ENCODE results near the gene AP3D1. TPM values are rescaled to one million over a fixed set of nuclear protein-coding genes. Genes with fewer than 3 reads are reported as not detected.

The AP3D1 gene
- total and polyA plus RNA-seq, 8 donors = 68.8 to 128 (median 81.9) TPM

- H3K27ac ChIP-seq = no peak overlapping the region
- intact Hi-C loops (cut with DNase I) = no loop called here
- DNase-seq (no peak), ATAC-seq (no peak)
- H3K27me3 ChIP-seq = no peaks in the 10 kb centered on the region
- H3K9me3 ChIP-seq = no peaks in the 10 kb centered on the region
- no peak overlapping the region for H3K4me3 ChIP-seq
- no peak for TF ChIP-seq CTCF (IDR thresholded peaks at IDR 0.05)
- H3K36me3 ChIP-seq = no peaks in the 10 kb centered on the region
- peaks cover 33 to 53% of the 10 kb centered on the region in 2 donors for H3K4me1 ChIP-seq
Observed at GRCh38 chr19:2062770-2063169, 88.6 kb downstream of the AP3D1 start.

GRCh38 chr19:2062389-2062729 lies 89.0 kb downstream of the AP3D1 start:
- Histone ChIP-seq H3K27me3 (no peaks in the 10 kb centered on the region), H3K4me1 (peaks cover 33 to 57% of the 10 kb centered on the region in 2 donors), H3K9me3 (no peaks in the 10 kb centered on the region), H3K27ac (peak overlapping the region; percentile 99 to 100), H3K4me3 (peak overlapping the region in 1 of 2 donors; percentile 74), H3K36me3 (no peaks in the 10 kb centered on the region)
- DNase-seq (no peak), ATAC-seq (no peak)
- intact Hi-C loops (cut with DNase I) = no loop called here
- TF ChIP-seq CTCF (IDR thresholded peaks at IDR 0.05) = no peak

GRCh38 chr19:2061495-2062388 lies 89.6 kb downstream of the AP3D1 start:
- no peaks in the 10 kb centered on the region for H3K27me3 ChIP-seq
- ATAC-seq (peak; percentile 87), DNase-seq (peak; percentile 99)
- H3K4me1 ChIP-seq = peaks cover 33 to 63% of the 10 kb centered on the region in 2 donors
- peak overlapping the region; percentile 46 to 74 for H3K4me3 ChIP-seq
- intact Hi-C loops (cut with DNase I) = no loop called here
- no peaks in the 10 kb centered on the region for H3K9me3 ChIP-seq
- no peaks in the 10 kb centered on the region for H3K36me3 ChIP-seq
- TF ChIP-seq CTCF (IDR thresholded peaks at IDR 0.05) = peak in 1 of 2 donors; percentile 7
- peak overlapping the region; percentile 99 to 100 for H3K27ac ChIP-seq

GRCh38 chr19:2060884-2061494 lies 90.4 kb downstream of the AP3D1 start:
- peak in 2 of 4 donors; percentile 80 to 90 for DNase-seq

More at GRCh38 chr19:2060884-2061494, 90.4 kb downstream of the AP3D1 start:
- TF ChIP-seq CTCF (IDR thresholded peaks at IDR 0.05) = no peak
- intact Hi-C loops (cut with DNase I) = no loop called here
- peaks cover 38 to 68% of the 10 kb centered on the region in 2 donors for H3K4me1 ChIP-seq
- H3K27me3 ChIP-seq = no peaks in the 10 kb centered on the region
- ATAC-seq = peak; percentile 44
- peak overlapping the region; percentile 99 to 100 for H3K27ac ChIP-seq
- peak overlapping the region; percentile 46 to 74 for H3K4me3 ChIP-seq
- H3K36me3 ChIP-seq = no peaks in the 10 kb centered on the region
- no peaks in the 10 kb centered on the region for H3K9me3 ChIP-seq

Measured in left lung (tissue), 10 donors.